Stimulated activated CD4-positive, alpha-beta T cell treated with anti-CD3 and anti-CD28 coated beads, TNF-alpha, amount 100 ng/mL, for 1 hour (primary cell): ENCODE data around the gene HS6ST2.

Experiments
- DNase-seq, 3 donors: peaks; one replicate each; pipeline ENCODE4 v3.0.0-alpha.2; 2020; ENCODE audit warnings: low read depth in 3 of 3, low spot score in 1 of 3

Gene HS6ST2

DNA sequence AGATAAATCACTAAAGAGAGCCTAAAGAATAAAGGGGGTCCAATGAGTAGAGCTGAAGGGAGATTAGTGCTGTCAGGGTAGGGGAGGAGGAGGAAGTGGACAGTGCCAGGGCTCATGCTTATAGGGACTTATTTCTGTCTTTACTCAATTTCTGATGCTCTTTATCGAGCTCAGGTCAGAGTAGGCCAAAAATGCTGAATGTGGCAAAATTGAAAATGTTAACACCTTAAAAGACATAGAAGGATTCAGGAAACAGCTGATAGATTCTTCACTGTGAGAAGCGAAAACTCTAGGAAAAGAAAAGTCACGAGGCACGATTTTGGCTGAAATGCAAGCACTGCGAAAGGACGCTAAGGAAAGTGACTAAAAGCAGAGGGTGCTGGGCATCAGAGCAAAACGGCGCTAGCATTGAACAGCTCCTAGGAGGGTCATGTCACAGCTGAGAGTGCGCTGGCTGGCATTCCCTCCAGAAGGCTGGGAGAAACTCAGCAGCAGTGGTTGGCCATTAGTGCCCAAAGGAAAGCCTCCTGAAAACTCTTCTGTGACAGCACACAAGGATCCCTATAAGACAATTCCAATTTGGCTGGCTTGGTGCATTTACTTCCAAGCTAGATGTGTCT lies 150.9 kb downstream of the HS6ST2 start:
- DNase-seq, result no peak

DNA sequence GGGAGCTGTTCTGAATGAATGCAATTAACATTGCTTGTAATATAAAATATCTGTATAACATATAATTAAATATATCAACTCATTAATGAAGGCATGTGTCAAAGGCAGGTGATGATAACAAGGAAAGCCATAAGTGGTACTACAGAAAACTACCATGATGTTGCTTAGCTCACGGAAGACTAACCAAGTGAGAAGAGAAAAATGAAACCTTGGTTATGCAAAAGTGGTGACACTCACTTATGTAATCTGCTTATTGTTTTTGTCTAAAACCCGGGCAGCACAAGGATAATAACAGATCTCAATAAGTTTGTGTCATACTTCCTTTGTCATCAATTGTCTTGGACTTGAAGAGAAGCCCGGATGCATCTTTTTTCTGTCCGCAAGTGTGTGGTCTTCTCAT lies 156.4 kb downstream of the HS6ST2 start:
- DNase-seq, result no peak

DNA sequence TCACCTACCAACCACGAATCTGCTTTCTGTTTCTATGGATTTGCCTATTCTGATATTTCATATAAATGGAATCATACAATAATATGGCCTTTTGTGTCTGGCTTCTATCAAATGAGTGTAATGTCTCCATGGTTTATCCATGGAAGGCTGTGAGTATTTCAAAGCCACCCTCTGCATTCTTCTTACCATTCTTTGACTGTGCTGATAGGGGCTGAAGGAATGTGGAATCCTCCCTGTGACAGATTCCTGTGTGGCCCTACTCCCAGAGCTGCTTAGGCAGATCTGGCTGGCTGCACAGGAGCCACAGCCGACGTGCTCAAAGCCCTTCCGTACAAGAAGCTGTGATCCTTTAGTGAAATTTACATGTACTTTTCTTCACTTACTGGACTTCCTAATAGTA lies 163.2 kb downstream of the HS6ST2 start:
- DNase-seq, result no peak

DNA sequence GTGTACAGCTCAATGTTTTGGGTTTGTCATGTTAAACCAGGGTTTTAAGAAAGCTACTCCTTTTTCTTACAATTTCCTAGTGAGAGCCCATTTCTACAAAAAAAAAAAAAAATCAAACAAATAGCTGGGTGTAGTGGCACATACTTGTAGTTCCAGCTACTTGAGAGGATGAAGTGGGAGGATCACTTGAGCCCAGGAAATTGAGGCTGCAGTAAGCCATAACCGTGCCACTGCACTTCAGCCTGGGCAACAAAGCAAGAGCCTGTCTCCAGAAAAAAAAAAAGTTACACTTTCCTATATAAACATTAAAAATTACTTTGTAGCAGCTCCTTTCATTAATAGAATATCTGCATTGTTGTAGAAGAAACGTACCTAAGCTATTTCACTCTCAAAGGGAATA lies 166.7 kb downstream of the HS6ST2 start:
- DNase-seq, result no peak

DNA sequence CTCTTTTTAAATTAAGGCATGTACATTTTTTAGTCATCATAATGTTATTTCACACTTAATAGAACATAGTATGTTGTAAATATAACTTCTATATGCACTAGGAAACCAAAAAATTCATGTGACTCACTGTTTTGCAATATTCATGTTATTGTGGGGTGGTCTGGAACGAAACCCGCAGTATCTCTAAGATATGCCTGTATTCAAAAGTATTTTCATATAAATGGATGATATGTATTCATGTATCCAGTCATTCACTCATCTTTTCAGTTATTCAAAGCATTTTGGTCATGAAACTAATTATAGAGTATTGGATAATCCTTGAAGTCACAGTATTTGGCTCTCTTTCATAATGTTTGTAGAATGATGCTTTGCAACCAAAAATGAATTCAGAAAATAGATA lies 168.1 kb downstream of the HS6ST2 start:
- DNase-seq, result no peak

DNA sequence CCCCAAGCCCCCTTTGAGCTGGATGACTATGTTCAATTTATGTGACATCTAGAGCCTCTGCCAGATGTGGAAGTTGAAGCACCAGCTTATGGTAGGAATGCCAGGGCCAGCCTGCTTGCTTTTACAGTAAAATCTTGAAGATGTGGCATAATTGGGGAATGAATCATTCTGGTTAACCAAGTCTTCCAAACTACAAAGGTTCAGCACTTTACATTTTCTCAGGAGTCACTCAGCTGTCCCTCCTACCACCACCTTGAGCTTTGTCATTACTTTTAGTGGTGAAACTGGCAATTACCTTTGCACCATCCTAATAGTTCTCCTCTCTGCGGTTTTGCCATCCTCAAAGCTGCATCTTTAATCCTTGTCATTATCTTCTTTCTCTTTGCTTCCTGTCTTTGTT lies 172.2 kb downstream of the HS6ST2 start:
- DNase-seq, result no peak

DNA sequence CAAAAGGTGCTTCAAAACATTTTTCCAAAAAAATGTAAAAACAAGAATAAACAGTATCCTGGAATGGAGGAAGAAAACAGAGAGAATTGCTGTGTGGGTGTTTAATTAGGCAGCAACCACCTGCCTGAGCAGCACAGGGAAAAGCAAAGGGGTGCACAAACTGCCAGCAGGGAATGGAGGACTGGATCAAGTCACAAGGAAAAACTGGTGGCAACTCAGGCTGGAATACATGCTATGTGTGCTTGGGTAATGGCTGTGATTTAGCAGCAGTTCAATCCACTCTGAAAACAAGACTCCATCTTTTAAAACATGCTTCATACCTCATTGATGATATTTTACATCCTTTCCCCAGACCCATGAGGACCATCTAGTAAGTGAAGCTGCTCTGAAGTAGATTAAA lies 179.5 kb downstream of the HS6ST2 start:
- no peak for DNase-seq

DNA sequence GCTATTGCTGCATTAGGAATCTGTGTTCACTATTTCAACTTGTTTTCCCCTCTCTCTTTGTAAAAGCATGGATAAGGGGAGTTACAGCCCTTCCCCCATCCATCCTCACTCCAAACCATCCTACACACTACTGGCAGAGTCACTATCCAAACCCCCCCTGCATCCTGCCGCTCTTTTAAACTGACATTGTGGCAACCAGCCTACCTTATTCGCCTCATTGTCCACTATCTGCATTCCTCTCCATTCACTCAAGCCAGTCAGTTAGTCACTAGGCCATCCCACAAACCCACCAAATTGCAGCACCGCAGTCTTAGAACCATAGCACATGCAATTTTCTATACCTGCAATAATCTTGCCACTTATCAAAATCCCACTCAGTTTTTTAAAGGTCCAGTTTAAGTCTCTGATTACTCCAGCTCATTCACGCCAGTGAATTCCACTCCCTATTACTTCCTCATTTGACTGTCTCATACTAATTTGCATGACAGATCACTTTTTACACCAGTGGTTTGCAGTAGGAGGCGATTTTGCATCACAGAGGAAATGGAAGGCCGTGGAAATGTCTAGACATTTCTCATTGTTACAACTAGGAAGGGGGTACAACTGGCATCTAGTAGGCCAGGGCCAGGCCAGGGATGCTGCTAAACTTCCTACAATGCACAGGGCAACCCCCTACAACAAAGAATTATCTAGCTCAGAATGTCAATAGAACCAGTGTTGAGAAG lies 181.8 kb downstream of the HS6ST2 start:
- no peak for DNase-seq

DNA sequence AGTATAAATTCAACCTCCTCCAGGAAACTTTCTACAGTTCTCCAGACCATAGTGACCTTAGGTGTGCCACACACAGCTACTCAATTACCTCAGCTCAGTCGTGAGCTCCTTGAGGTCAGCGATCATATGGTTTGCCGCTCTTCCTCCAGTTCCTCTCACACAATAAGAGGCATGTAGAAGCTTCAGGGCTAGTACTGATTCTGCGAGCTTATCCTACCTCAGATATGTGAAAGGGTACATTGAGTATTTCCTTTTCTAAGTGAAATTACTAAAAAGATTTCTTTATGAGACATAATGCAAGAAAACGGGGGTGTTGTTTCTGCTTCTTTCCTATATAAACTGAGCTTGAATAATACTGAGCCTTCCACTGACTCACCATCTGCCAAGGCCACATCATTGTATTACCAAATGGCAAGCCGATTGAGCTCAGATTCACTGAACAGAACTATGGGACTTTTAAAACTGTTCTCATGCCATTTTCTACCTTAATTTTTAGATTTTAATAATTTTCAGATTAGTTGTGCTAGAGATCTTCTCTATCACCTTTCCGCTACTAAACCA lies 183.1 kb downstream of the HS6ST2 start:
- no peak for DNase-seq

DNA sequence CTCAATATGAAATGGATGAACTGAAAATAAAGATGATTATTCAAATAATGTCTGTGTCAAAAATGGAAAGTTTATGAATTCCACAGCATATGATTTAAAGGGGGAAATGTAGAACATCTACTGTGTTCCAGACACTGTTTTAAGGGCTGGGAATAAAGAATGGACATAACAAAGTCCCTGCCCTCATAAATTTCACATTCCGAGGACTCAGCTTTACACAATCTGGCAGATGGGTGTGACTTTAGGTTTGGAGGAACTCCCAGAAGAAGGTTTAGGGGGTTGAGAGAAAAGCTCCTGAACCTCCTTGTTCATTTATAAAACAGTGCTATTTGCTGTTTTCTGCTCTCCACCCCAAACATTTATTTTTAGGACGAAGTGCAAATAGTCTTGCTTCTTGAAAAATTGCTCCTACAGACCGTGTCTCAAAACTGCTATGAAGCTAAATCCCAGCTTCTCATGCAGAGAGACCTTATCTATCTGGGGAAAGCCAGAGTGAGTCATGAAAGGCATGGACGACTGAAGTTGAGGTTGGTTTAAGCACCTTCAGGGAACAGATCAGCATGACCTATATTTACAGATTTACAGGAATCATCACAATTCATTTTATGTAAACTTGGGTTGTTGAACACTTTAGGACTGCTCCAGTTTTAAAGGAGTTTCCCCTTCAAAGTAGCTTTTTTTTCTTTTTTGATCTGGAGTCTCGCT lies 184.3 kb downstream of the HS6ST2 start:
- DNase-seq, result no peak

DNA sequence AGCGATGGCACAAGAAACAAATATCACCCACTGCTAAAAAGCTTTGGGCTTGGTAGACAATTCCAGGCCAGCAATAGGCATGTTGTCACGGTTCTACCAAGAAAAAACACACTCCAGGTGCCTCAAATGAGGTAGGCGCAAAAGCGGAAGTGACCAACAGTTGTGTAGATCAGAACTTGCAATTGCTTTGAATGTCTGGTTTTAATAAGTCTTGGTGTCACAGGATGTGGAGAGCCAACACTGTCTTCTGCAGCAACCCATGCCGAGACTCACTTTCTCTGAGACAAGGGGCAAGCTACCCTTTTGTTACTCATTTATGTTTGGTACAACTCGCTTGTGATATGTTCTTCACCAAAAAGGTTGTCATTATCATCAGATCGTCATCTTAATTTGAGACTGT lies 188.8 kb downstream of the HS6ST2 start:
- no peak for DNase-seq

DNA sequence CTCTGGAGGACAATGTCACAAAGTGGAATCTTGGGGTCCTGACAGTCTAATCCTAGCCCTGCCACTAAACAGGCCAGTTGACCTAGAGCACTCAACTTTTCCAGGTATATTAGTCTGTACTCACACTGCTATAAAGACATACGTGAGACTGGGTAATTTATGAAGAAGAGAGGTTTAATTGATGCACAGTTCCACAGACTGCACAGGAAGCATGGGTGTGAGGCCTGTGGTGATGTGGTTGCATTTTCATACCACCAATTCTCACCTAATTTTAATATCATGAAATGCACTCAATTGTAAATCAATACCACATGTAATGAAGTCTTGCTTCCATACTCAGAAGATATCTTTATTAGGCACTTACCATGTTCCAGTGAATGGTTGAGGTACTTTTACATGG lies 192.0 kb downstream of the HS6ST2 start:
- no peak for DNase-seq

DNA sequence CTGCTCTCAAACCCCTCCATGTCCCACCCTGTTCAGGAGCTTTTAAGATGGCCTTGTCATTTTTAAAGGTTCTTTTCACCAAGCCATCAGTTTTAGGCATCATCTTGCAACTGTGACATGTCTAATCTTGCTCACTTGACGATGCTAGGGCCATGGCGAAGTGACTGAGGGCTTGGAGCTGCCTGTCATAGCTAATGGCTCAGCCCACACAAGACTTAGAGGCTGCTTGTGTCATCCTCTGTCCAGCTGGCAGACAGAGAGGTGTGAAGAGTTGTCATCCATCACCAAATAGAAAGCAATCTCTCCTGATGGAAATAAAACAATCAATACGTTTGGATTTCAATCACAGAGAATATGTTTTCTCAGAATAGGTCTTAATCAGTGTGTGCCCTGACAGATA lies 194.9 kb downstream of the HS6ST2 start:
- DNase-seq, result no peak

DNA sequence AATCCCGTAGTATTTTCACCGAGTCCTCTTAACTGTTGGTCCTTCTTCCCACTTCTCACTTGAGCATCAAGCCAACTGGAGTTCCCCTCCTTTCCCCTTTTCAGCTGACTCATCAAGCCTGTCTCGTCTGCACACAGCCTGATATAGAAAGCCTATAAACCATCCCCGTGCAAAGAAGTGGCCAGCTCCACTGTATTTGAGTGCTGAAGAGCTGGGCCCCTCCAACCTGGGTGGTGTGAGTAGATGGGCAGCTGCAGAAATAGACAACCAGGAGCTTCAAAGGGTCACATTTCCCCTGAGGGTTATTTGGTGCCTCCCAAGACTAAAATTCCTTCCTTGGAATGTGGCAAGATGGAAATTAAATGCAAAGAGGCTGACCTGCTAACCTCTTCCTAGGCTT lies 199.7 kb downstream of the HS6ST2 start:
- DNase-seq, result no peak

DNA sequence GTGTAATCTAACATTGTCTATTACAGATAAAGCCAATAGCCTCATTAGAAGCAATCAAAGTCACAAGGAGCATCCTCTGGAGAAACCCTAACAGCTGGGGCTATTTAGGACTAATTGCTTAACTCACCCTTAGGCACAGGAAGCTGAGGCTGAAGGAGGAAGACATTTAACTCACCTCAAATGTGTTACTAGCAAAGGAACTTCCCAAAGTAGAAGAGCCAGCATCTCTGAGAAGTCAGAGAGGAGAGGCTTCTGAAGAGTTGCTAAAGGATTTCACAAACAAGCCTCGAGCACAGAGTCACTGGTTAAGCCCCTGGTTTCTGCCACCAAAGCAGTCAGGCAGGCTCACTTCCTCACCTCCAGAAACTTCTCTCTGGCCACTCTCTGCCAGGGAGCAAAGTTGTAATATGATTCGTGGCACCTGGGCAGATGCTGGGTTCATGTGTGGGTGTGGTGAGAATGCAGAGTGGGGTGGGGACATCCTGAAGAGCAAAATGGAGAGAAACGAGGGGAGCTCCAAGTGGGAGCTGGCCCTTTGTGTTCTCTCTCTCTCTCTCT lies 201.3 kb downstream of the HS6ST2 start:
- DNase-seq, result no peak

DNA sequence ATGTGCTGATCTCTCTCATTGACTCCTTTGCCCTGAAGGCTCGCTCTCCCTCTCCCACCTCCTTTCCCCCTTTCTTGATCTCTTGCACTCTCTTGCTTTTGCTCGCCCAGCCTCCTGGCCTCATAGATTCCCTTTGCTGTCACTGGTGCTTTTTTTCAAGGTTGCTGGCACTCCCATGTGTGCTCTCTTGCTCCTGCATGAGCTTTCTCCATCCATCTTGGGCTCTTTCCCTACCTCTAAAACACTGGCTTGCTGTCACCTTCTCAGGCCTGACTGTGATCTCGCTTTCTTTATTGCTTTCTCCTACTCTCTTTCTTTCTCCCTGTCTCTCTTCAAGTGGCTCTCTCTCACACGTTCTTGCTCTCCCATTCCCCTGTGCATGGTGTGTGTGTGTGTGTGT lies 202.0 kb downstream of the HS6ST2 start:
- no peak for DNase-seq

DNA sequence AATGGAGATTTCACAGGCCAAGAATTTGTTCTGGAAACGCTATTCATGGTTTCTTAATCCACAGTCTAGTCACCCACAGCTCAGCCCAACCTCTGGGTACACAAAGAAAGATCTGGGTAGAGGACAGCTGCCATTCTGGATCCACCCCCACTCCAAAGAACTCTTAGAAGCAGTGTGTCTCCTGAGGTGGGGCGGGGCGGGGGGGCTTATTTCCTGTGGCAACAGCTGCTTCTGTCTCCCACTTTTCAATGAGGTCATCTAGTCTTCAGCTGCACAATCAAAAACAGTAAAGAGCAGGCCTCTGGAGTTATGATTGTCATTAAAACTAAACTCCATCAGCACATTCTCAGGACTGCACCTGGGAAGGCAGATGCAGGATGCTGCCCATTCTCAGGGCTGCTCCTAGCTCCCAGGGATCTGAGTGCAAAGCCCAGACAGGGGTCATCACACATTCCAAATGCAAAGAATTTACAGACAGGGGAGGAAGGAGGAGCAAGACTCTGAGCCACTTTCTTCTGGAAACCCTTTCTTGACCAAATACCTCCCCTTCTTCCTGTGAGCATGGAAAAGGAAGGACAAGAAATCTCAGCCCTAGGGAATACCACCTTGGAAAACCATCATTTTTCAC lies 207.3 kb downstream of the HS6ST2 start:
- no peak for DNase-seq

DNA sequence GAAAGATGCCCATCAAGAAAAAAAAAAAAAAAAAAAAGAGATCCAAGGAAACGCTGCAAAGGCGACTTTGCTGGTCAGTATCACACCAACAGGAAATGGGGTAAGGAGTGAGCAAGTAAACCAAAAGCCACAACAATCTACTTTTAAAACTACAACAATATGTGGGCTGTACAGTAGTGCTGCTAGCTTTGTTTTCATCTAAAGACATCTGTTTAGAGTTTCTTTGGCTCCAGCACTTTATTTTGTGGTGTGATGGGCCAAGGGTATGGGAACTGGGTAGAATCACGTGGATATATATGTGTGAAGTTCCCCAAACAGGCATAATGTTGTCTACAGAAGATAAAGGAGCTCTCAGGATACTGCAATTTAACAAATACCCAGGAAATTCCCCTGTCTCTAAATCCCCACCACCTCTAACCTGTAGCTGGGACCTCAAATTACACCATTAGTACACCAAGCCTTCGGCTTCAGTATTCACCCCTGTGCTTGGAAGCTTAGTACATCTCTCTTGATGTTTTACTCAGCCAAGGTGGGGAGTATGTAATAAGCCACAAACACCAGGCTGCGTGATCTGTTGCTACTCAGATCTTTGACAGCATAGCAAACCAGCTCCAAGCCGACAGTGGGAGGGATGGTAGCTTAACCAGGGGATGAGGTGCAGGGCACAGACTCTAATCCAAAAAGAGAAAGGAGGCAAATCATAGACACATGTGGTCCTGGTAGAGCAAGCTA lies 207.9 kb downstream of the HS6ST2 start:
- DNase-seq, result no peak

DNA sequence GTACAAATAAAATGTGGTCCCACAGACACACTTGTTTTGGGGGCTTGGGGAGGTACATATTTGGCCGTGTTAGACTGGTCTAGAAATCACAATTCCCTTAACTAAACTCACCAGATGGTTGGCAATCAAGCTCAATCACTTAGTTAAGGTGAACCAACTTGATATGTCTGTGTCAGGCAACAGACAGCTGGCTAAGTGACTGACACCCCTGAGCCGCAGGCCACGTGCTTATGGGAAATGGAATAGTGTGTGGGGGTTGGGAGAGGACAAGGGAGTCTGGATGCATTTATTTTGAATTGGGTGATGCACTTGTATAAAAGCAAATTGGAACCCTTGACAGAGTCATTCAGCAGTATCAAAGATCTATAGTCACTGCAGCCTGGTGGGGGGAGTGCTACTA lies 209.0 kb downstream of the HS6ST2 start:
- DNase-seq, result no peak

DNA sequence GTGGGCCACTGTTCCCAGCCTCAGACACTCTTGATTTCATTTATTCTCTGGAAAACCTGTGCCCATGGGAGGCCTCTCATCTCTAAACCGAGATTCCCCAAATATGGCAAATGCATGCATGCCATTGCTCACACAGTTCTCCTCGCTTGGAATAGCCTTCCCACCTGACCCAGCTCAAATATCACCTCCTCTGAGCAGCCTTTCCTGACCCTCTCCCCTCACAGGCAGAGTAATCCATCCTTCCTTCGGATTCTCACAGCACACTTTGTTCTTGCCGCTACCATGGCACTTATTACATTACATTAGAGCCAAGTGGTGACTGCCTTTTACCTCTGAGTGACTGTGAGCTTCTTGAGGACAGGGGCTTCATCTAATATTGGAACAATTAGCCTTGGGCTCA lies 209.5 kb downstream of the HS6ST2 start:
- no peak for DNase-seq

DNA sequence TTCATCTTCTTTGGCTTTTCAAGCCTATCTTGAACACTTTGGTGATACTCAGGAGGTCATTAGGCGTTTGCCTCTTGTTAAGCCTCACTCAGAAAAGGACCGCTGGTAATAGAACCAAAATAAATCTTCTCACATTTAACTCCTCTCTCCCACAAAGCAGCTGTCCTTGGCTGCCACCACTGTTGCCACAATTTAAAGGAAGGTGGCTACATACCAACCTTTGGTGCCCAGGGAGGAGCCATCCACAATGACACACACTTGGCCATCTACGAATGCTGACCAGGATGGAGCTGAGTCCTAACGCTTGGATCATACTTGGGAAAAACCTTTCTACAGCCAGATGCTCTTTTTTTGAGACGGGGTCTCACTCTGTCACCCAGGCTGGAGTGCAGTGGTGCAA lies 210.2 kb downstream of the HS6ST2 start:
- DNase-seq, result no peak
